Activated T-cell treated with anti-CD3 and anti-CD28 coated beads for 24 hours (primary cell): ENCODE data around the gene SPATS2L.

Source experiments
- DNase-seq: peaks from one replicate; pipeline ENCODE4 v3.0.0-alpha.2; 2020; ENCODE audit warnings: low read depth

SPATS2L gene

DNA sequence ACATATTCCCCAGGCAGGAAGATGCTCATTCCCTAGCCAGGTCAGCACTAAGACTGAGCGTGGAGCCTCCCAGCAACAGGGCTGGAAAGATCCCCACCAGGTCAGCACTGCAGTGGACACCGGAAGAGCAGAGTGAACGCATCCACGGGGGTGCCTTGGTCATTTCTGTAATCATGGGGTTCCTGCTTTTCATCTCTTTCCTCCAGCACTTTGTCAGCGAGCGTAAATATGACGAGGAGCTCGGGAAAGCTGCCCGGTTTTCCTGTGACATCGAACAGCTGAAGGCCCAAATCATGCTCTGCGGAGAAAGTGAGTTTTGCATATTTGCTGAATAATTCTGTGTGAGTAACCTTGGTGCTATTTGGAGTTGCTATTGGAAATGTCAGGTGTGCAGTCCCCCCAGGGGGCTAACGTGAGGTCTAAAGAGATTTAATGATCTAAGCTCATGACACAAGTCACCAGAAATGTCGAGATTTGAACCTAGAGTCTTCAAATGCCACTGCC lies 163.3 kb downstream of the SPATS2L start:
- DNase-seq, result no peak

- no peak for DNase-seq
Measured at GRCh38 chr2:200470230-200470629, 163.7 kb downstream of the SPATS2L start.

- no peak for DNase-seq
Measured at GRCh38 chr2:200471324-200471848, 164.9 kb downstream of the SPATS2L start.

DNA sequence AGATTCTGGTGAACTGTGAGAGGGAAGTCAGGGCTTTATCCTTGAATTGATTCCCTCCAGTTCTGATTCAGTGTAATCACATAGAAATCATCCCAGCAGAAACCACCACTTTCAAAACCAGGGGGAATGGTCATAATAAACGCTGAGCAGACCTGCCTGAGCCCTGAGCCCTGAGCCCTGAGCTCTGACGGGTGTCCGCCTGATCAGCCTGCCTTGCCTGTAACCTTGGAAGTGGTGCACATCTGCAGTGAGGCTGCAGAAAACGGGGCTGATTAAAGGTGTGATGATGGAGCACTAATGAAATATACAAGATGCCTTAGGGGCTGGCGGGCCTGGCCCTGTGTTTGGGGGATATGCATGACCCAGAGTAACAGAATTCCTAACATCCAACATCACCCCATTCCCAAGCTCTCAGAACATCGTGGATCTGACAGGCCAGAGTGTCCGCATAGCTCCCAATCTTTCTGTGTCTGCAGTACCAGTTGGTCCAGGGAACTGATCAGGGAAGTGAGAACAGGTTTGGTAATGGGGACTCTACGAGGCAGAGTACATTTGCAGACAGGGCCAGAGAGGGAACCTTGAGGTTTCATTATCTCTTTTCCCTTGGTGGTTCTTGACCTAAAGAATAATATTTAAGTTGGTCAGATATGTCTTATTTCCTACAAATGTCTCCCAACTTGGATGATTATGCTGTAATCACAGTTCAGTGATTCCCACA lies 165.6 kb downstream of the SPATS2L start:
- DNase-seq, result no peak

DNA sequence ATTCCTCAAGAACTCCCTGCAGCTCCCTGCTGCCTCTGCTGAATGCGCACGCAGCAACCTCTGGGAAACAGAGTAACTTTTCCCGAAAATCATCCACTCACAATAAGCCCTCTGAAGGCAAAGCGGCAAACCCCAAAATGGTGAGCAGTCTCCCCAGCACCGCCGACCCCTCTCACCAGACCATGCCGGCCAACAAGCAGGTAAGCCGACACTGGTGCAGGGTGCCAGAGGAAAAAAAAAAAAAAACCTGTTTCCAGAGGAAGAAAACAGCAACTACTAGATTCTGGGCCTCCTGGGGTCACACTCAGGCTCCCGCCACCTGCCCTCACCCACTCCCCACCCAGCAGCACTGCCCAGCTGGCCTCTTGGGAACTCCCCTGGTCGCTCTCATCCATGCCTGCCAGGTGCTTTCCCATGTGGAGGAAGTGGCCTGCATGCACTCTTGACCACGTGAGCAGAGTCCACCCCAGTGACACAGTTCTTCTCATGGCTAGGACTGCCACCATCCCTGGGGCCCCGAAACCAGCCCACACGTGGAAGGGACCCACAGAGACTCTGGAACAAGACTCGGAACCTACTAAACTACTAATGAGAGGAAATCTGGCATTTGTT lies 166.5 kb downstream of the SPATS2L start:
- no peak for DNase-seq

- DNase-seq, result no peak
Measured at GRCh38 chr2:200475795-200476194, 169.3 kb downstream of the SPATS2L start.

DNA sequence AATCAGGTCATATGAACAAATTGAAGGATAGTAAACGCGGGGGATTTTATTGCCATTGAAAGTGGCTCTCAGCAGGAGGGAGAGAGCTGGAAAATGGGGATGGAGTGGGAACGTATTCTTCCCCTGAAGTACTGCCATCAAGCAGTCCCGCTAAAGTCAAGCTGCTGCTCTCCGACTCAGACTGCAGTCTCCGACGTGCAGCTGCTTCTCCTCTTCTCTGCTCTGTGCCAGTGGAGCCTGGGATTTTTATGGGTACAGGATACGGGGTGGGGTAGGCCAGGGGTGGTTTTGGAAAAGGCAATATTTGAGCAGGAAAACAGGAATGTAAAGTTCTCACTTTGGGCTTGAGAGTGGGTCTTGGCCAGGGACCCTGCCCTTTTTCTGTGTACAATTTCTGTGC lies 170.3 kb downstream of the SPATS2L start:
- no peak for DNase-seq

DNA sequence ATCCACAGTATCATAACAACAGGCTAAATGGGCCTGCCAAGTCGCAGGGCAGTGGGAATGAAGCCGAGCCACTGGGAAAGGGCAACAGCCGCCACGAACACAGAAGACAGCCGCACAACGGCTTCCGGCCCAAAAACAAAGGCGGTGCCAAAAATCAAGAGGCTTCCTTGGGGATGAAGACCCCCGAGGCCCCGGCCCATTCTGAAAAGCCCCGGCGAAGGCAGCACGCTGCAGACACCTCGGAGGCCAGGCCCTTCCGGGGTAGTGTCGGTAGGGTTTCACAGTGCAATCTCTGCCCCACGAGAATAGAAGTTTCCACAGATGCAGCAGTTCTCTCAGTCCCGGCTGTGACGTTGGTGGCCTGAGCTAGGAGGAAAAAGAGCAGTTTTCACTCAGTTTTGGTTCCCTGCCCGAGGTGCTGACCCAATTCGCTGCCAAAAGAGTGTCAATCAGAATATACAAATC lies 171.2 kb downstream of the SPATS2L start:
- DNase-seq, result no peak

DNA sequence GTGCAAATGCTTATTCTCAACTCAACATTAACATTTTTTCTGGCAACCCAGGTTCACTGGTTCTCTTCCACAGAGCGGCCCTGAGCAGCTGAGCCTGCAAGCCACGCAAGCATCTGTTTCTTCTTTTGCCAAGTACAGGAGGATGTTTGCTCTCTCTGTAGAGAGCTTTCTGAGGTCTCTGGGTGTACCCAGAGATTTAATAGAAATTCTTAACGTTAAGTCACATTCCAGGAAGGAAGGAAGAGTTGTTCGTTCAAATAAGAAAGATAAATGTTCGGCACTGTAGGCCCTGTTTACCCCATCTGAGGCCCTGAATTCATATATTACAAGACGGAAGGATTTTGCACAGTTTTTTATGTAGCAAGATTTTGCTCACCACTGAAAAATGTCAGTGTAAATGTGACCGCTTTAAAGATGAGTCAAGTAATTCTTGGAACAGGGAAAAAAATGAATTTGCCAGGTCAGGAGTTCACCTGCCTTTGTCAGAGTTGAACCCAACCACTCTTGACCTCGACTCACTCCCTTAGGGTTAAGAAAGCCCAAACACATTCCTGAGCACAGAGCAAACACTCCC lies 173.3 kb downstream of the SPATS2L start:
- DNase-seq, result no peak

GRCh38 chr2:200482194-200482593 lies 175.7 kb downstream of the SPATS2L start:
- DNase-seq, result no peak

- no peak for DNase-seq
Measured at GRCh38 chr2:200483729-200484198, 177.3 kb downstream of the SPATS2L start.

- no peak for DNase-seq
Measured at GRCh38 chr2:200484934-200485333, 178.4 kb downstream of the SPATS2L start.

GRCh38 chr2:200486529-200486928 lies 180.0 kb downstream of the SPATS2L start:
- no peak for DNase-seq

- no peak for DNase-seq
Measured at GRCh38 chr2:200488169-200488568, 181.7 kb downstream of the SPATS2L start.

DNA sequence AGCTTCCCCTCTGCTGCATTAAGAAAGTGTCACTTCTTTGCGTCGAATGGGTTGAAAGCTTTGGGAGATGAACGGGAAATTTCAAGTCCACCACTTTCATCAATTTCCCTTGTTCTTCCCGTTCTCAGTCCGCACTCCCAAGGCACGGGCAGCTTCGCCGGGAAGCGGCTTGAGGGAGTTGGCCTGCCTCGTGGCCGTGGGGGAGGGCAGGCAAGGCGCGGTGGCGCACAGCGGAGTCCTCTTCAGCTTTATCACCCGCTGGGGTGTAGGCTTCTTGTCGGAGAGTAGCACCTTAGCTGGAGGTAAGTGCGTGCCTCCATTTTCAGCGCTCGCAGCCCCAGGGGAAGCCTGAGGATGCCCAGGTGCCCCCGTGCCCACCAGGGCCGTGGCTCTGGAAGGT lies 183.5 kb downstream of the SPATS2L start:
- no peak for DNase-seq

GRCh38 chr2:200492656-200493055 lies 186.2 kb downstream of the SPATS2L start:
- no peak for DNase-seq

GRCh38 chr2:200494048-200494447 lies 187.6 kb downstream of the SPATS2L start:
- no peak for DNase-seq

DNA sequence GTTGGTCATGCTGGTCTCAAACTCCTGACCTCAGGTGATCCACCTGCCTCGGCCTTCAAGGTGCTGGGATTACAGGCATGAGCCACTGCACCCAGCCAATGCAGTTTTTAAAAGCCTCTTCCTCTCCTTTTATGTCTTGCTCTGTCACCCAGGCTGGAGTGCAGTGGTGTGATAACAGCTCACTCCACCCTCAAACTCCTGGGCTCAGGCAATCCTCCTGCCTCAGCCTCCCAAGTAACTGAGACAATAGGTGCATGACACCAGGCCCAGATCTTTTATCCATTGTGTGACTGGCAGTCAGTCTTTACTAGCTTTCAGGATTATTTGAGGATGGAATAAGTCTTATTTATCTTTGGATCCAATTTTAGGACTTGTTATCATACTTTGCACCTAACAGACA lies 190.2 kb downstream of the SPATS2L start:
- no peak for DNase-seq

DNA sequence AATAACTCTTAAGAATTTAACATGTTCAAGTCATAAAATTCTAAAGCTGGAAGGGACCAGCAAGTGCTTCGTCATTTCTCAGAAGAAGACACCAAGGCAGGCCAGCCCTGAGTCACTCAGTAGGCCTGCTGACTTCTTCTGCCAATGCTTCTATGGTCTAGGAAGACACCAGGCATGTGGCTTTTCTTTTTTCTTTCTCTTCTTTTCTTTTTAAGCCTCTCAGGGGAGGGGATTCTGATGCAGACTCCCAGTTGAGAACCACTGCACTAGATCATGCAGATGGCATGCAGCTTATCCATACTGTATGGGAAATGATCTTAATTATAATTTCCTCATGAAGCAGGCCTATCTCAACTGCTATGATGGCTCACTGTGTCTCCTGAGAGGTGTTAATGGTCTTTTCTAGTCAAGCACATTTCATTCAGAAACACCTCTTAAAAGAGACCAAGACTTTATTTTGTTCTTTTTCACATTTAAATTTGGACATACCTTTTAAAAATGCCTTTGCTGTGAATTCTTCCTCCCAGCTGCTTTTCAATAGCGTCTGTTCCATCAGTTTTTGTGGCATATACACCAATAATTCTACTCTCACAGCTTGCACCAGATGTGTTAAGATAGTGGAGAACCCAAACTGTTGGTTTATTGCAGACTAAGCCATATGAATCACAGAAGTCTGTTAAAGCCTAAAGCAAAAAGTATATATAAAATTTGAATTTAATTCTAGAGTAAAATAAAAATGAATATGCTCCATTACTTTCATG lies 192.1 kb downstream of the SPATS2L start:
- no peak for DNase-seq

GRCh38 chr2:200502196-200502595 lies 195.7 kb downstream of the SPATS2L start:
- no peak for DNase-seq

- DNase-seq, result no peak
Measured at GRCh38 chr2:200506679-200507078, 200.2 kb downstream of the SPATS2L start.

- no peak for DNase-seq
Measured at GRCh38 chr2:200507179-200507578, 200.7 kb downstream of the SPATS2L start.
